Measurements from ENCODE around the gene PGF.

Gene PGF

GRCh38 chr14:74891870-74892269 lies 63.5 kb downstream of the PGF start:
- DNase-seq = no peak

All from NCI-H1417 (cell line).